ENCODE data around the gene TRAPPC5.
A peak's percentile ranks its signal among the peaks of the same experiment; 100 is the strongest.

The TRAPPC5 gene

GRCh38 chr19:7645656-7646425 is 34.8 kb upstream of the TRAPPC5 start:
- no peak for DNase-seq (ENCODE audit: low read depth in 2 of 2)

- DNase-seq (ENCODE audit: low read depth in 2 of 2) = no peak
Measured at GRCh38 chr19:7646426-7646700, 34.3 kb upstream of the TRAPPC5 start.

- DNase-seq (ENCODE audit: low read depth in 2 of 2) = no peak
Measured at GRCh38 chr19:7647156-7647555, 33.5 kb upstream of the TRAPPC5 start.

GRCh38 chr19:7648265-7649014 is 32.2 kb upstream of the TRAPPC5 start:
- DNase-seq (ENCODE audit: low read depth in 2 of 2) = no peak

- DNase-seq (ENCODE audit: low read depth in 2 of 2) = no peak
Measured at GRCh38 chr19:7650148-7650547, 30.5 kb upstream of the TRAPPC5 start.

GRCh38 chr19:7652061-7652641 is 28.5 kb upstream of the TRAPPC5 start:
- peak; percentile 72 to 85 for DNase-seq (ENCODE audit: low read depth in 2 of 2)

- no peak for DNase-seq (ENCODE audit: low read depth in 2 of 2)
Measured at GRCh38 chr19:7654401-7654800, 26.2 kb upstream of the TRAPPC5 start.

- no peak for DNase-seq (ENCODE audit: low read depth in 2 of 2)
Measured at GRCh38 chr19:7655581-7655980, 25.1 kb upstream of the TRAPPC5 start.

GRCh38 chr19:7657131-7657751 is 23.4 kb upstream of the TRAPPC5 start:
- DNase-seq (ENCODE audit: low read depth in 2 of 2) = no peak

GRCh38 chr19:7658219-7658686 is 22.4 kb upstream of the TRAPPC5 start:
- DNase-seq (ENCODE audit: low read depth in 2 of 2) = no peak

- no peak for DNase-seq (ENCODE audit: low read depth in 2 of 2)
Measured at GRCh38 chr19:7661744-7662538, 18.7 kb upstream of the TRAPPC5 start.

- no peak for DNase-seq (ENCODE audit: low read depth in 2 of 2)
Measured at GRCh38 chr19:7662657-7663056, 18.0 kb upstream of the TRAPPC5 start.

GRCh38 chr19:7663706-7664105 is 16.9 kb upstream of the TRAPPC5 start:
- no peak for DNase-seq (ENCODE audit: low read depth in 2 of 2)

GRCh38 chr19:7665076-7665475 is 15.6 kb upstream of the TRAPPC5 start:
- no peak for DNase-seq (ENCODE audit: low read depth in 2 of 2)

- DNase-seq (ENCODE audit: low read depth in 2 of 2) = no peak
Measured at GRCh38 chr19:7668842-7669241, 11.8 kb upstream of the TRAPPC5 start, which contains the start of gene RETN. RETN (plus strand) TSS chr19:7669049; CDS start chr19:7669327, 278 bp downstream.

- DNase-seq (ENCODE audit: low read depth in 2 of 2) = no peak
Measured at GRCh38 chr19:7669641-7670040, 11.0 kb upstream of the TRAPPC5 start.

GRCh38 chr19:7670150-7670783 is 10.4 kb upstream of the TRAPPC5 start:
- no peak for DNase-seq (ENCODE audit: low read depth in 2 of 2)

GRCh38 chr19:7670790-7671189 is 9.8 kb upstream of the TRAPPC5 start:
- DNase-seq (ENCODE audit: low read depth in 2 of 2) = no peak

- DNase-seq (ENCODE audit: low read depth in 2 of 2) = no peak
Measured at GRCh38 chr19:7672522-7672921, 8.1 kb upstream of the TRAPPC5 start.

- DNase-seq (ENCODE audit: low read depth in 2 of 2) = peak in 1 of 2 donors; percentile 42
Measured at GRCh38 chr19:7674010-7675005, 6.3 kb upstream of the TRAPPC5 start.

All from stimulated activated CD4-positive, alpha-beta T cell treated with anti-CD3 and anti-CD28 coated beads, Interleukin-4, amount 100 ng/mL, for 48 hours (primary cell).